ENCODE data around the gene UBB.

UBB gene

GRCh38 chr17:16371742-16372141, 9.1 kb upstream of the UBB start:
- TF ChIP-seq CTCF (conservative IDR thresholded peaks at IDR 0.05; ENCODE audit: low read depth, low read length): no peak
- DNase-seq (ENCODE audit: low read depth): no peak
- H3K4me3 ChIP-seq (ENCODE audit: low read length): no peak overlapping the region

- TF ChIP-seq CTCF (conservative IDR thresholded peaks at IDR 0.05; ENCODE audit: low read depth, low read length): no peak
- H3K4me3 ChIP-seq (ENCODE audit: low read length): no peak overlapping the region
Observed at GRCh38 chr17:16374146-16374938, 6.5 kb upstream of the UBB start.

GRCh38 chr17:16377941-16378341, 3.0 kb upstream of the UBB start:
- TF ChIP-seq CTCF (conservative IDR thresholded peaks at IDR 0.05; ENCODE audit: low read depth, low read length): no peak
- peak; percentile 72 for DNase-seq (ENCODE audit: low read depth)
- no peak overlapping the region for H3K4me3 ChIP-seq (ENCODE audit: low read length)

More at GRCh38 chr17:16374146-16374938, 6.5 kb upstream of the UBB start:
- DNase-seq (ENCODE audit: low read depth): no peak

- no peak for DNase-seq (ENCODE audit: low read depth)
- no peak overlapping the region for H3K4me3 ChIP-seq (ENCODE audit: low read length)
Observed at GRCh38 chr17:16378636-16379282, 2.1 kb upstream of the UBB start.

GRCh38 chr17:16379654-16380053, 1.2 kb upstream of the UBB start:
- no peak overlapping the region for H3K4me3 ChIP-seq (ENCODE audit: low read length)
- DNase-seq (ENCODE audit: low read depth): no peak
- no peak for TF ChIP-seq CTCF (conservative IDR thresholded peaks at IDR 0.05; ENCODE audit: low read depth, low read length)

More at GRCh38 chr17:16378636-16379282, 2.1 kb upstream of the UBB start:
- TF ChIP-seq CTCF (conservative IDR thresholded peaks at IDR 0.05; ENCODE audit: low read depth, low read length): no peak

- no peak for TF ChIP-seq CTCF (conservative IDR thresholded peaks at IDR 0.05; ENCODE audit: low read depth, low read length)
- DNase-seq (ENCODE audit: low read depth): no peak
- peak overlapping the region; percentile 98 for H3K4me3 ChIP-seq (ENCODE audit: low read length)
Observed at GRCh38 chr17:16381496-16381820, 567 bp downstream of the UBB start.

- H3K4me3 ChIP-seq (ENCODE audit: low read length): peak overlapping the region; percentile 29
- no peak for DNase-seq (ENCODE audit: low read depth)
- no peak for TF ChIP-seq CTCF (conservative IDR thresholded peaks at IDR 0.05; ENCODE audit: low read depth, low read length)
Observed at GRCh38 chr17:16383216-16383615, 2.3 kb downstream of the UBB start.
